NCI-H526 (cell line): Measurements from ENCODE around the gene CTR9.
A peak's percentile ranks its signal among the peaks of the same experiment; 100 is the strongest.

Source experiments
- DNase-seq, 2 experiments: peaks; one replicate each; lab custom pipeline; 2025; lab: John Stamatoyannopoulos, UW

The CTR9 gene

GRCh38 chr11:10750838-10751580 lies at the start of gene CTR9:
CTR9 (plus strand) TSS chr11:10751246; CDS start chr11:10751413, 167 bp downstream.
- DNase-seq = peak; percentile 95 to 100

GRCh38 chr11:10701982-10702381 lies 49.1 kb upstream of the CTR9 start:
- DNase-seq = no peak

GRCh38 chr11:10708131-10708530 lies 42.9 kb upstream of the CTR9 start:
- DNase-seq = no peak

- no peak for DNase-seq
Measured at GRCh38 chr11:10709299-10710086, 41.6 kb upstream of the CTR9 start.

DNA sequence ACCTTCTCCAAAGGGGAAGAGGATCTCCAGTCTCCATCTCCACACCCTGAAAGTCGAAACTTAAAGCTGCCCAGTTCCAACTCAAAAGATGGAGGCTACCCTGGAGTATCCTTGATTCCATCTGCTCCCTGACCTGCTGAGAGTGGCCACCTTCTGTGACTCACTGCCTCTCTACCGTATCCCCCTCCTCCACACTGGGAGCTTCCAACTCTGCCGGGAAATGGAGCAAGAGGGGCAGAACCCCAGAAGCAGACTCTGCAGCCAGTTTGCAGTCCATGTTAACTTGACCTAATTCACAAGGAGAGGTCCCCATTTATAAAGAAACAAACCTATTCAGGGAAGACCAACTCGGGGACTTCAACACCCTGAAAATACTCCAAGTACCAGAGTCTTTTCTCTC lies 35.5 kb upstream of the CTR9 start:
- no peak for DNase-seq

- no peak for DNase-seq
Measured at GRCh38 chr11:10716122-10716521, 34.9 kb upstream of the CTR9 start.

- no peak for DNase-seq
Measured at GRCh38 chr11:10716543-10717259, 34.3 kb upstream of the CTR9 start.

DNA sequence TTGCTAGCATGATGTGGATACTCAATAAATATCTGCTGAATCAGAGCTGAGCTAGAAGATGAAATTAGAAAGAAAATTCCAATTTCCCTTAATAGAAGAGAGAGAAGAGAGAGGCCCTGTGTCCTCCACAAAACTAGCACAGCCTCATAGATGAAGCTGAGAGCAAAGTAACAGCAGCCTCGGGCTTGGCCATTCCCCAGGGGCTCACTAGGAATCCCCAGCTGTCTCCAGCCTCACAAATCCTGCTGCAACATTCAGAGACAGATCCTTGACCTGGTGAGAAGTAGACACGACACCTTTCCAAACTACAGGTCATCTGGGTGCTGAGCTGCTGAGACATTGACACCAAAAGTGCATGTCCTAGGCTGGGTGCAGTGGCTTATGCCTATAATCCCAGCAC lies 31.4 kb upstream of the CTR9 start:
- DNase-seq = no peak

GRCh38 chr11:10720881-10721376 lies 30.1 kb upstream of the CTR9 start:
- no peak for DNase-seq

DNA sequence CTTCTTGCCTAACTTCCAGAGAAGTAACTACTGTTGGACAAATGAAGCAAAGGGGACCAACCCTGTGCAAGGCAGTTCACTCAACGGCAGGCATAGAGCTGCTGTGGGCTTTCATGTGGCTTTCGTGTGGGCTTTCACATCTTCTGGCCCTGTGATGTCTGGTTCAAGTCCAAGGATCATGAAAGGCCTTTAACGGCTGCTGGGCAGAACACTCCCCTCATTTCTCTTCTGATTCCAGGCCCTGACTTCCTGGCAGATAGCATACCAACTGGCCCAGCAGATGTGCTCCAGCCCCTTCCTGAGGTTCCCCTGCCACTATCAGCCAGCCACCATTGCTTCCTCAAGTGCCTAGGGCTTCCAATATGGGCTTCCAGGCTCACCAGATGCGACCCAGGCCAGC lies 28.7 kb upstream of the CTR9 start:
- no peak for DNase-seq

DNA sequence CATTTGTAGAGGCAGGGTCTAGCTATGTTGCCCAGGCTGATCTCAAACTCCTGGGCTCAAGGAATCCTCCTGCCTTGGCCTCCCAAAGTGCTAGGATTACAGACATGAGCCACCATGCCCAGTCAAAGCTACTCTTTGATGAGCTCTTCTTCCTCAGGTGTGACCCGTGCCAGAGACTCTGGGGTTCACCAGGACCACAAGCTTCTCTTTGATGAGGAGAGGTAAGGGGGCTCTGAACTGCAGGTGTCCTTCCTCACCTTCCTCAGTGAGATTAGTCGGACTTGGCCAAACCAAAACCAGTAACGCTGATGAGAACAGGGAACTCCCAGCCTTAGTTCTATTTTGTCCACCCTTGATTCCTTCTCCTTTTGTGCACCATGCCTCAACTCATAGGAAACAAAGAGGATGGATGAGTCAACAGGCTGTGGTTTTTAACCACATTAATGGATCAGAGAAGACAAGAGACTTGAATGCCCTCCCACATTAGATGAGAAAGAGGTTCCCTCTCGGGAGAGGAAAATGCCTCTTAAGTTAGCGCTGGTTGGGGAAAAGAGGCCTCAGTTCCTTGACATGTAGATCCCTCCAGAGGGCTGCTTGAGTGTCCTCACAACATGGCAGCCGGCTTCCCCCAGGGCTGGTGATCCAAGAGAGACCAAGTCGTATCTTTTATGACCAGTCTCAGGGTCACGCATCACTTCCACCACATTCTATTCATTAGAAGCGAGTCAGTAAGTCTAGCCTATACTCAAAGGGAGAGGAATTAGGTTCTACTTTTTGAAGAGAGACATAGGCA lies 25.7 kb upstream of the CTR9 start:
- no peak for DNase-seq

DNA sequence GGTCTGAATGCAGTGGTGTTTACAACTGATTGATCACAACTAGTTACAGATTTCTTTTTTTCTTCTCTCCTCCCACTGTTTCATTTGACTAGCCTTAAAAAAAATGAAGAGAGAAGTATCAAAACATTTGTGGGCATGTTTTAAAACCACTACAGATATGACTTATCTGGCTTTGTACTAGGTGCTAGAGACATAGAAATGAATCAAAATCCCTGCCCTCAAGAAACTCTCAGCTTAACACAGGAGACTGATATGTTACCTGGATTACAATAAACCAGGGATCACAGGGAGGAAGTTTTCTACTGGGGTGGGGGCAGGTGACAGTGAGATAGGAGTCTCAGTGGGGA lies 25.2 kb upstream of the CTR9 start:
- DNase-seq = no peak

DNA sequence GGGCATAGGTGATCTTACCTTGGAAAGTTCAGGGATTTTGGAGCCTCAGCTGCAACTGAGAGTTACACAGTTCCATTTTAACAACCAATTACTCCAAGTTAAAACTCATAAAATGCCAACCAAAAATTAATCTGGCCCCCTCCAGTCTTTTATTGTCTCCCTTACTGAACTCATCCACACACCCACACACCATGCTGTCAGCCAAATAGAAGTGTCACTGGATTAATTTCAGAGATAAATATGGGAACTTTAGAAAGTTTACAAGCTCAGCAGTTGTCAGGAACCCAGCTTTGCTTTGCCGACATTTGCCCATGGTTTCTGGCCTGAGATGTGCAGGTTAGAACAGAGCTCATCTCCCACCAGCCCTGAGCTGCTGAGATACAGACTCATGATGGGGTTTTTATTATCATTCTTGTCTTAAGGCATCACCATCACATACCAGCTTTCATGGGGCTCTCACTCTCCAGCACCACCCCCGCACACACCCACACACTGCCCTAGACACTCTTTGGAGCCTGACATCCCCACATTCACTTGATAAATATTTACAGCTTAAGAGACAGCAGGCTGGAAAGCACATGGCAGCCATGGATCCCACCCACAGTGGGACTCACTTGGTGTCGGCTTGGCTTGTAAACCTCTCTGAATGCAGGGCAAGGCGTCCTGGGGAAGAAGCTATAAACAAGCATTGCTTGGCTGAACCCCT lies 23.7 kb upstream of the CTR9 start:
- DNase-seq = no peak

DNA sequence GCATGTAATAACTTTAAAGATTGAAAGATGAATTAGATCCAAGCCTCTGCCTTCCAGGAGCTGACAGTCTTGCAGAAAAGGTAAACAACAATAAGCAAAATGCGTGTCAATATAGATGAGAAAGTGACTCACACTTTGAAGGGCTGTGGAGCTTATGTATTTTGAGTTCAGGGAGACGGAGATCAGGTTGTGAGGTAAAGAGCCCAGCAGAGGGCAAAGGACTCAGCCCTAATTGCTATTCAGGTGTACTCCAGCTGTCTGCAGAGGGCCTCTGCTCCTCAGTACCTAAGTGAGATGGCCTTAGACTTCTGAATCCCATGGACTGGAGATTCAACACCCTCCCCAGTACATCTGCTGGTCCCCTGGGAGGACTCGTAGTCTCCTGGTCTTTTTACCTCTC lies 22.9 kb upstream of the CTR9 start:
- DNase-seq = no peak

DNA sequence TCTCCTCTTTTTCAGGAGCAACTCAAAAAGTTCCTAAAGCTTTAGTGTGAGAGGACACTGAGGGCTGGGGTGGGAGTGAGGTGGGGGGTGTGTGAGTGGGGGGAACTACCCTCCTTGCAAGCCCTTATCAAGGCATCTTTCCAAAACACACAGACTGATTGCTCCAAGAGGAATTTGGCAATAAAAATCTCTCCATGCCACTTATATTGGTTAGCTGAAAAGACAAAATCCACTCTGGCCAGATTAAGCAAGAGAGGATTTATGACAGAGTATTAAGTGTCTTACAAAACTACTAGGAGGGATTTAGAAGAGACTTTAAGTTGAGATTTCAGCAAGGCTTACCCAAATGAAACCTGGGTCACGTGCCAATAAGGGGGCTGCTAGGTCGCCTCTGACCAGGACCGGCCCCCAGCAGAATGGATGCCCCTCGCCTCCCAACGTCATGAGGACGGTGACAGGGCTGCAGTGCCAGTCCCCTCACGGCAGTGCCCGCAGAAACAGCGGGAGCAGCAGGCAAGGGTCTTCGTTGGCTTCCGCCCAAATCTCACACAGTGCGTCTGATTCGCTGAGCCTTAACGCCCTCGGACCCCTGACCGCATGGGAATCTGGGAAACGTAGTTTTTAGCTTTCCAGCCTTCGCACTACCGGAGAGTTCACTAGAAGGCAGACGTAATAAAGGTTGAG lies 22.1 kb upstream of the CTR9 start:
- no peak for DNase-seq

DNA sequence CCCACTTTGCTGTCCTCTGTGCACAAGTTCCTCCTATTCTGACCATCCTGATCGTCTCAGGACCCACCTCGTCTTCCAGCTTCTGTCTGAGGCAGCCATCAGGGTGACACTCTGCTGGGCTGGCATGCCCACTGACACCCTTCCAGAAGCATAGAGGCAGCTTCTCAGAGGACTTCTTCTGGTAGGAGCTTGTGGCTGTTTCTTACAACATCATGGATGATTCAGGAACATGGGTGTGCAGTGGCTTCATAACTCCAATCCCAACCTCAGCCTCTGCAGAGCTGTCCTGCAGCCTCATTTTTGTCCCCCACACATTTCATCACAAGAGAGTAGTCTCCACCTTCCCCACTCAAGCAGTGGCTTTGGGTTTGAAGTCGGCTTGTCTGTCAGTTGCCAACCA lies 20.9 kb upstream of the CTR9 start:
- DNase-seq = no peak

DNA sequence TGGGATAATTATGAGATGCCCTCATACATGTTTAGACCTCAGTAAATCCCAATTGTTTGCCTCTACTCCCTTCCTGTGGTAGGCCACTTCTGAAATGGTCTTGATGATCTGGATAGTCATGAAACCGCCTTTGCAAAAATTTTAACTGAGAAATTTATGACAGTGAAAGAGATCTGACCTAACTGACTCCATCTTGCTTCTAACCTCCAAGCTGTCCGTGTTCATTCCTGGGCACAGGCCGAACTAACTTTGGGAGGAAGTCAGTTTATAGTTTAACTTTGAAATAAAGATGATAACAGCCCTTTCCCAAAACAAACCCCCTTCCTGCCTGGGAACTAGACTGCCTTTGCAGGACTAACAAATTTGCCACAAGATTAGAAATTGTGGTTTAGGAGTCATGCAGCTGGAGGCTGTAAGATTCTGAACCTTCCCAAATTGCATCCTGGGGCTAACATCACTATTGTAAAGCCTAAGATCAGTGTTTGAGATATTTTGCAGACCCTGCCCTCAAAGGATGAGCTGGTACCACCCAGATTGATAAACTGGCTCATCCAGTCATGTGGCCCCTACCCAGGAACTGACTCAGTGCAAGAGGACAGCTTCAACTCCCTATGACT lies 19.9 kb upstream of the CTR9 start:
- DNase-seq = no peak

GRCh38 chr11:10735481-10736475 lies 15.3 kb upstream of the CTR9 start:
- peak; percentile 81 to 97 for DNase-seq
